HG03025 (cell line): Measurements from ENCODE around the gene ACER2.
"Not testable (repeated sequence)": the region's sequence is repeated elsewhere in the genome, so short reads cannot be mapped to it uniquely, and the experiment has no call there.

Experiments
- ATAC-seq: cut with Tn5 transposase; IDR thresholded peaks from one replicate; pipeline ENCODE4 v1.9.1; 2021; ENCODE audit warnings: mild to moderate bottlenecking, moderate library complexity; ENCODE audit not compliant: unreplicated experiment, low FRiP score

The ACER2 gene

GRCh38 chr9:19408693-19409400 lies at the start of gene ACER2:
Gene ACER2, plus strand, starts transcription at chr9:19409009. Its CDS starts 76 bp downstream, at chr9:19409085.
- ATAC-seq = peak; percentile 89

DNA sequence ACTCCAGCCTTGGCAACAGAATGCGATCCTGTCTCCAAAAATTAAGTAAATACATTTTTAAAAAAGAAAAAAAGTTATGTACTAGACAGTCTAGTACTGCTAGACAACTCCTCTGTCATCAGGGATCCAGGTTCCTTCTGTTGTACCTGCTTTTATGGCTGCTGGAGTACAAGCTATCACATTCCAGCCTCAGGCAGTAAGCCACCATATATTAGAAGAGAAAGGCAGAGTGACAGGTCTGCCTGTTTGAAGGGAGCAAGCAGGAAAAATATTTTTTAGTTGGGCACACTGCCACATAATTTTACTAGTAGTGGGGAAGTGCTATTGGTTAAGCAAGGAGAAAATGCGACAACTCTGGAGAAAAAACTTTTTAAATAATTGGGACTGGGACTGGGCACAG lies 39.7 kb upstream of the ACER2 start:
- no peak for ATAC-seq

GRCh38 chr9:19371942-19372341 lies 36.9 kb upstream of the ACER2 start:
- ATAC-seq = no peak

DNA sequence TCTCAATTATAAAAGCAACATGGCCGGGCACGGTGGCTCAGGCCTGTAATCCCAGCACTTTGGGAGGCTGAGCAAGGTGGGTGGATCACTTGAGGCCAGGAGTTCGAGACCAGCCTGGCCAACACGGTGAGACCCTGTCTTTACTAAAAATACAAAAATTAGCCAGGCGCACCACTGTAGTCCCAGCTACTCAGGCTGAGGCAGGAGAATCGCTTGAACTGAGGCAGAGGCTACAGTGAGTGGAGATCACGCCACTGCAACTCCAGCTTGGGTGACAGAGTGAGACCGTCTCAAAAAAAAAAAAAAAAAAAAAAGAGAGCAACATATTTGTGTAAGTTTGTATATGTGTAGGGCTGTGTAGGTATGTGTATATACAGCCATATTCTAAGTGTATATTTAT lies 36.2 kb upstream of the ACER2 start:
- ATAC-seq = no peak

DNA sequence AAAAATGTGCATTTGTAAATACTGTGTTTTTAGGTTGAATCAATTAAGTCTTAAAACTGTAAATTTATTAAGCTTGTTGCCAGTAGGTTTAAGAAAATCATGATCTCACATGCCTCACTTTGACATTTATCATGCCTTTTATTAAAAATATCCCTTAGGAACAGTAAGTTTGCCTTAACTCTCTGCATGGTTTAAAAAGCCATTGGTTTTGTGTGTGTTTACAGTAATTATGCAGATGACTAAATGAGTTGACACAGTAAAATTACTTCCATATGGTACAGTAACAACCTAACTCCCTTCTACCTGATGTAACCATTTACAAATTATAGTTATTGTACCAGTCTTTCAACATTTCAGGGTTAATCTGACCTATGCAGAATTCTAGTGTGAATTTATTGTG lies 35.3 kb upstream of the ACER2 start:
- no peak for ATAC-seq

- no peak for ATAC-seq
These were observed 33.3 kb upstream of the ACER2 start for GRCh38 chr9:19375538-19375937.

GRCh38 chr9:19376931-19377330 lies 31.9 kb upstream of the ACER2 start:
- no peak for ATAC-seq

DNA sequence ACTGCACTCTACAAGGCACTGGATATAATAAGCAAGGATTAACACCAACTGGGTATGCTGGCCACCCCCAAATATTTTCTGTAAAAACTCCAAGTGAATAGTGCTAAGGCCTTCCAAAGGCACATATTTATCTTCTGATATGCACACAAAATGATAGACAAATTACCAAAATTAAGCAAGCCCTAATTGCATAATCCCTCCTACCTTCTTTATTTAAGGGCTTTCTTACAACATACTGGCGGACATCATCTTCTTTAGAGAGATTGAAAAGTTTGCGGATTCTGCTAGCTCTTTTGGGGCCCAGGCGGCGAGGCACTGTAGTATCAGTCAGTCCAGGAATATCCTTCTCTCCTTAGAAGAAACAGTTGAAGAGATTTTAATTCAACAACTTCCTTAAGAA lies 30.6 kb upstream of the ACER2 start:
- ATAC-seq = no peak

GRCh38 chr9:19378647-19379046 lies 30.2 kb upstream of the ACER2 start:
- no peak for ATAC-seq

GRCh38 chr9:19379283-19379682 lies 29.5 kb upstream of the ACER2 start:
- no peak for ATAC-seq

GRCh38 chr9:19379697-19380046 lies 29.1 kb upstream of the ACER2 start:
- ATAC-seq = peak; percentile 29

GRCh38 chr9:19380826-19381075 lies 28.1 kb upstream of the ACER2 start:
- ATAC-seq = no peak

- no peak for ATAC-seq
These were observed 27.2 kb upstream of the ACER2 start for GRCh38 chr9:19381656-19382055.

GRCh38 chr9:19385212-19385611 lies 23.6 kb upstream of the ACER2 start:
- ATAC-seq = not testable (repeated sequence)

GRCh38 chr9:19385786-19386501 lies 22.9 kb upstream of the ACER2 start:
- ATAC-seq = no peak

GRCh38 chr9:19386502-19387044 lies 22.2 kb upstream of the ACER2 start:
- ATAC-seq = no peak

GRCh38 chr9:19387317-19387716 lies 21.5 kb upstream of the ACER2 start:
- no peak for ATAC-seq

DNA sequence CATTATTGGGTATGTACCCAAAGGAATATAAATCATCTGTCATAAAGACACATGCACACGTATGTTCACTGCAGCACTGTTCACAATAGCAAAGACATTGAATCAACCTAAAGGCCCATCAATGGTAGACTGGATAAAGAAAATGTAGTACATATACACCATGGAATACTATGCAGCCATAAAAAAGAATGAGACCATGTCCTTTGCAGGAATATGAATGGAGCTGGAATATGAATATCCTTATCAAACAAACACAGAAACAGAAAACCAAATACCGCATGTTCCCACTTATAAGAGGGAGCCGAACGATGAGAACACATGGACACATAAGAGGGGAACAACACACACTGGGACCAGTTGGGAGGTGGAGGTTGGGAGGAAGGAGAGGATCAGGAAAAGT lies 19.3 kb upstream of the ACER2 start:
- ATAC-seq = not testable (repeated sequence)

DNA sequence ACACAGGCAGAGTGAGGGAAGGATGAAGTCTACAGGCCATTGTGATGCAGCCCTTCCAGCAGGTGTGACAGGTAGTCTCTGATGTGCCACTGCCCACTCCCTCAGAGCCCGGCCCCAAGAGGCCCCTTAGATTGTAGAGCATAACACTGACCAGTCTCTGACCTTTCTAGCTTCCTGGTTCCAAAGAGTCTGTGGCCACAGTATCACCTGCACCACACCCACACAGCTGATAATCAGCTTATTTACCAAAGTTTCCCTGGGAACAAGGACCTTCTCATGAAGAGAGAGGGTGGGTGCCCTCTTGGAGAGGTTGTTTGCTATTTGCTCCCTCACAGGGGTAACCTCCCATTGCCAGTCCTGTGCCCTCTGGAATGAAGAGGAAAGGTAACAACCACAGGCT lies 11.0 kb upstream of the ACER2 start:
- no peak for ATAC-seq

DNA sequence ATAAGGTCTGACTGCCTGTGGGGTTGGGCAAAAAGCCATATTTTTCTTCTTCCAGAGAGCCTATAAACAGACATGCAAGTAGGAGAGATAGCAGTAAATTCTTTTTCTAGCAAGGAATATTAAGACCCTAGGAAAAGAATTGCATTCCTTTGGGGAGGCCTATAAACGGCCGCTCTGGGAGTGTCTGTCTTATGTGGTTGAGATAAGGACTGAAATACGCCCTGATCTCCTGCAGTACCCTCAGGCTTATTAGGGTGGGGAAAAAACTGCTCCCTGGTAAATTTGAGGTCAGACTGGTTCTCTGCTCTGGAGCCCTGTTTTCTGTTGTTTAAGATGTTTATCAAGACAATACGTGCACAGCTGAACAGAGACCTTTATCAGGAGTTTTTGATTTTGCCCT lies 5.6 kb upstream of the ACER2 start:
- ATAC-seq = not testable (repeated sequence)

DNA sequence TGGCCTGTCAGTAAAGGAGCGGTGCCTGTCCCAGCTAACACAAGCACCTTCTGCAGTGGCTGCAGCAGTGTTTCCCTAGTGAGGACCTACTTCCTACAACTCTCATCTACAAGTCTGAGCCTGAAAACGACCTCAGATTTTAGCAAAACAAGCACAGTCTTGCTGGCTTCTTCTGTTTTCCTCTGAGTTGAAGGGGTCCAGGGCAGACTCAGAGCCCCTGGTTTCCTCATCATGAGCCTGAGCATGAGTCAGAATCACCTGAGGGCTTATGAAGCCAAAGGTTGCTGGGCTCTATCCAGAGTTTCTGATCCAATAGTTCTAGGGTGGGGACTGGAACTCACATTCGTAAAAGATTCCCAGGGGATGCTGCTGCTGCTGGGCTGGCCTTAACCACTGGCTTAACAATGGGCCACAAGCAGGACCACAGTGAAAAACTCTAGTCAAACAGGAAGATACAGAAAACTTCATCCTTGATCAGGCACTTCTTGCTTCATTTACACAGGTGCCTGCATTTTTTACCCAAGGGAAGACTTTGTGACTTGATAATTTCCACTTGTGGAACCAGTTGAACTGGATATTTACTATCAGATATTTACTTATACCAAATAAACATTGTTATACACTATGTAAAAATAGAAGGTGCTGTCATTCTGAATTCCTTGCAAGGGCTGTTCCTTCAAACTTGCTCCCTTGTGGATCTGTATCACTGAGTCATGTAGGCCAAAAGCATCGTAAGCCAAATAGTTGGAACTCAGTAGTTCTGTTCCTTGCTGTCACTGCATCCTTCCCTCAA lies 4.3 kb upstream of the ACER2 start:
- no peak for ATAC-seq
